HFF-Myc (cell line): ENCODE measurements around the gene NR2C1.
"Not testable (repeated sequence)": the region's sequence is repeated elsewhere in the genome, so short reads cannot be mapped to it uniquely, and the experiment has no call there.

Source experiments
- DNase-seq: peaks from one replicate; pipeline ENCODE4 v3.0.0-alpha.2; 2011; ENCODE audit warnings: low read depth; ENCODE audit errors: extremely low read depth
- H3K4me3 ChIP-seq: replicated peaks from 2 replicates; pipeline ENCODE4 v1.5.1; 2011; ENCODE audit warnings: low read depth, mild to moderate bottlenecking, control low read depth, low read length
- TF ChIP-seq, protein P1 (sequence below): IDR thresholded peaks from 2 replicates; pipeline ENCODE4 v1.5.1; 2012; ENCODE audit warnings: mild to moderate bottlenecking, low read depth, low read length, control low read depth; ENCODE audit errors: missing control alignments

The NR2C1 gene

DNA sequence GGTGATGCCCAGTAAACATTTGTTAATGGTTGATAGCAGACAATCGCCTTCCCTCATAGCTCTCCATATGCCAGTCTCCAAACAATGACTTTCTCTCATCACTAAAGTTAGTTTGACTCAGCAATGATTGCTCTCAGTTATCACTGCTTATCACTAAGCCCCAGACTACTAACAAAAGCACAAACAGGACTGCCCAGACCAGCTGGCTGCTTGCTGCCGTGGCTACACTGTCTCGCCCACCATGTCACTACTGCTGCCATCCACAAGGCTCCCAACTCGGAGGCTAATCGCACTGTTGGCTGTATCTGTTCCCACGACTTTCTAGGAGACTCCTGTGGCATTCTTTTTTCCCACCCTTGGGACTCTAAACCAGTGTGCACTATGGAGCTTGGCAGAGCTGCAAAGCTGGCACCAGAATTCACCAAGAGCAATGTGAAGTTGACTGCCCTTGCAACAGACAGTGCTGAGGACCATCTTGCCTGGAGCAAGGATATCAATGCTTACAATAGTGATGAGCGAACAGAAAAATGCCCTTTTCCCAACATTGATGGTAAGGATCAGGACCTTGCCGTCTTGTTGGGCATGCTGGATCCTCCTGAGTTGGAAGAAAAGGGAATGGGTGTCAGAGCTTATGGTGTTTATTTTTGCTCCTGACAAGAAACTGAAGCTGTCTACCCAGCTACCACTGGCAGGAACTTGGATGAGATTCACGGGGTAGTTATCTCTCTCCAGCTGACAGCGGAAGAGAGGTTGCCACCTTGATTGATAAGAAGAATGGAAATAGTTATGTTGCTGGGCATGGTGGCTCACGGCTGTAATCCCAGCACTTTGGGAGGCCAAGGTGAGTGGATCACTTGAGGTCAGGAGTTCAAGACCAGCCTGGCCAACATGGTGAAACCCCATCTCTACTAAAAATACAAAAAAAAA lies 27.1 kb upstream of the NR2C1 start:
- TF ChIP-seq, protein P1, sequence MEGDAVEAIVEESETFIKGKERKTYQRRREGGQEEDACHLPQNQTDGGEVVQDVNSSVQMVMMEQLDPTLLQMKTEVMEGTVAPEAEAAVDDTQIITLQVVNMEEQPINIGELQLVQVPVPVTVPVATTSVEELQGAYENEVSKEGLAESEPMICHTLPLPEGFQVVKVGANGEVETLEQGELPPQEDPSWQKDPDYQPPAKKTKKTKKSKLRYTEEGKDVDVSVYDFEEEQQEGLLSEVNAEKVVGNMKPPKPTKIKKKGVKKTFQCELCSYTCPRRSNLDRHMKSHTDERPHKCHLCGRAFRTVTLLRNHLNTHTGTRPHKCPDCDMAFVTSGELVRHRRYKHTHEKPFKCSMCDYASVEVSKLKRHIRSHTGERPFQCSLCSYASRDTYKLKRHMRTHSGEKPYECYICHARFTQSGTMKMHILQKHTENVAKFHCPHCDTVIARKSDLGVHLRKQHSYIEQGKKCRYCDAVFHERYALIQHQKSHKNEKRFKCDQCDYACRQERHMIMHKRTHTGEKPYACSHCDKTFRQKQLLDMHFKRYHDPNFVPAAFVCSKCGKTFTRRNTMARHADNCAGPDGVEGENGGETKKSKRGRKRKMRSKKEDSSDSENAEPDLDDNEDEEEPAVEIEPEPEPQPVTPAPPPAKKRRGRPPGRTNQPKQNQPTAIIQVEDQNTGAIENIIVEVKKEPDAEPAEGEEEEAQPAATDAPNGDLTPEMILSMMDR = no peak
- DNase-seq = no peak
- no peak overlapping the region for H3K4me3 ChIP-seq

GRCh38 chr12:95099270-95099790 lies 25.9 kb upstream of the NR2C1 start:
- no peak for DNase-seq
- TF ChIP-seq, protein P1 = no peak
- H3K4me3 ChIP-seq = no peak overlapping the region

- TF ChIP-seq, protein P1 = no peak
- no peak overlapping the region for H3K4me3 ChIP-seq
- no peak for DNase-seq
These were observed 23.4 kb upstream of the NR2C1 start for GRCh38 chr12:95096852-95097251.

- no peak for DNase-seq
- no peak overlapping the region for H3K4me3 ChIP-seq
- TF ChIP-seq, protein P1 = no peak
These were observed 23.0 kb upstream of the NR2C1 start for GRCh38 chr12:95096378-95096777.

- not testable (repeated sequence) for DNase-seq, H3K4me3 ChIP-seq
These were observed 22.4 kb upstream of the NR2C1 start for GRCh38 chr12:95095866-95096265.

DNA sequence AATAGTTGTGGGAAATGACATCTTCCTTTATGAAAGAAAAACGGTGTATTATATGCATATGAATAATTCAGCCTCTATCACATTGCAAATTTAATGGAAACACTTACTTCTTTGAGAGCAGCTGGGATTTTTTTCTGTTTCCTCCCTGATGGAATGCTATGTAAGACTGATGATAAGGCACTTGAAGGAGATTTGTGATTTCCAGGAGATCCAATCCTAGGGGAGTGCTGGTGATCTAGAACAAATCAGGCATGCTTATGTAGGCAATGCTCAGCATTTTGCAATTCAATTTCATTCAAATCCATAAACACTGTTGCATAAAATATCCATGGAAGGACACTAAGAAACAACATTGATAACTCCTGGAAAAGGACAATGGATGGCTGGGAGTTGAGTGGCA lies 16.0 kb upstream of the NR2C1 start:
- H3K4me3 ChIP-seq = no peak overlapping the region
- no peak for DNase-seq
- TF ChIP-seq, protein P1 = no peak

DNA sequence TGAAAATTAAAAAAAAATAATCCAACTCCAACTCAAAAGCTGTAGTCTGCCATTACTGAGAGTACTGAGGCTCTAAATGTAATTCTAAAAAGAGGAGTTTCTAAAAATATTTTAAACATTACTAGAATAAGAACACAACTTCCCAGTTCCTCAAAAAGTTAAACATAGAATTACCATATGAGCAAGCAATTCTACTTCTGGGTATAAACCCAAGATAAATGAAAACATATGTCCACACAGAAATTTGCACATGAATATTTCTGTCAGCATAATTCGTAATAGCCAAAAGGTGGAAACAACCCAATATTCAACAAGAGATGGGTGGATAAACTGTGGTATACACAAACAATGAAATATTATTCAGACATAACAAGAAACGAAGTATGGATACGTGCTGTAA lies 15.0 kb upstream of the NR2C1 start:
- no peak for DNase-seq
- no peak overlapping the region for H3K4me3 ChIP-seq
- TF ChIP-seq, protein P1 = no peak
